HEK293T (cell line): ENCODE results near the gene DOK6.

Experiments used
- ARNT ChIP-seq: fragments of 450-650 bp; IDR thresholded peaks from 2 replicates; pipeline ENCODE4 v1.6.1; 2017; ENCODE audit warnings: mild to moderate bottlenecking
- FOXM1 ChIP-seq: fragments of 450-650 bp; IDR thresholded peaks from 2 replicates; pipeline ENCODE4 v1.6.1; 2017; ENCODE audit warnings: mild to moderate bottlenecking, borderline replicate concordance

DNA sequence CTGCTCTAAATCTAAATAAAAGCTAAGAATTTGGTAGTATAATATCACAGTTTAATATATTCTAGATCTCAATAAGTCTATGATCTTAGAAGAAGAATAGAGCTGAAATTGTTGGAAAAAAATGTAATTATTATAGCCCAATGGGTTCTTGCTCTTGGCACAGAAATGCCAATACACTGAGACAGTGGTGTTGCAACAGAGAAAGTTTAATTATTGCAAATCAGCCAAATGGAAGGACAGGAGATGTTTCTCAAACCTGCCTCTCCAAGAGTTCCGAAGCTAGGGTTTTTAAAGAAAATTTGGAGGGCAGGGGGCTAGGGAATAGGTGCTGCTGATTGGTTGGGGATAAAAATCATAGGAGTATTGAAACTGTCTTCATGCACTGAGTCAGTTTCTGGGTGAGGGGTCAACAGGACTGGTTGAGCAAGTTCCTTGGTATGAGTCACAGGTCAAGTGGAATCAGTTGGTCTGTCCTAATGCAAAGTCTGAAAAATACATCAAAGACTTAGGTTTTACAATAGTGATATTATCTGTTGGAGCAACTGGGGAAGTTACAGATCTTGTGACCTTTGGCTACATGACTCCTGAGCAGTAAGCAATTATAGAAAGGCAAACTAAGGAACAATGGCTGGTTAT is 318.3 kb downstream of the DOK6 start:
- TF ChIP-seq FOXM1 = no peak
- TF ChIP-seq ARNT = no peak
